ENCODE measurements around the gene RXFP3. TPM values are rescaled to one million over a fixed set of nuclear protein-coding genes. Genes with fewer than 3 reads are reported as not detected.

RXFP3 gene
- total RNA-seq, 2 experiments from 2014 or later = not detected

DNA sequence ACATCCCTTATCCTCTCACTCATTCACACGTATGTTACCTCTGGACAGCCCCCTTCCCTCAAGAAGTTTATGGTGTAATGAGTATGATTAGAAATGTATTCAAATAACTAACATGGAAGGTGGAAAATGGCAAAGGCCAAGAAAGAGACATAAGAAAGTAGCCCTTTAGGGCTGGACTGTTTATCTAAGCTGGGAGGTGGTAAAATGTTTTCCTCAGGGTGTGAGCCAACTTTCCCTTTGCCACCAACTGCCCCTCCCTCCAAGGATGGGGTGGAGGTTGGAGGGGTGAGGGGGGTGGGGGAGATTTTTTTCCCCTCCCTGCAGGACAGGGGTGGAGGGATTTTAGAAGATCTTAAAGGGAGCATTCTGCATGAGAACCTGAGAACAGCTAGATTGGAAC, 40.1 kb downstream of the RXFP3 start:
- Mint-ChIP-seq H3K4me1 (peaks cover 9% of the 10 kb centered on the region), H3K4me3 (no peak overlapping the region), H3K36me3 (no peaks in the 10 kb centered on the region), H3K9me3 (ENCODE audit: low read depth) (no peaks in the 10 kb centered on the region), H3K27me3 (peaks cover 8% of the 10 kb centered on the region), H3K27ac (no peak overlapping the region)
- CTCF ChIA-PET = interaction anchor here (0.7 kb wide), 1 partner anchor 20 kb away, joined by 3 read pairs; no protein-coding TSS in a partner anchor
- ATAC-seq (no peak), DNase-seq (no peak)

DNA sequence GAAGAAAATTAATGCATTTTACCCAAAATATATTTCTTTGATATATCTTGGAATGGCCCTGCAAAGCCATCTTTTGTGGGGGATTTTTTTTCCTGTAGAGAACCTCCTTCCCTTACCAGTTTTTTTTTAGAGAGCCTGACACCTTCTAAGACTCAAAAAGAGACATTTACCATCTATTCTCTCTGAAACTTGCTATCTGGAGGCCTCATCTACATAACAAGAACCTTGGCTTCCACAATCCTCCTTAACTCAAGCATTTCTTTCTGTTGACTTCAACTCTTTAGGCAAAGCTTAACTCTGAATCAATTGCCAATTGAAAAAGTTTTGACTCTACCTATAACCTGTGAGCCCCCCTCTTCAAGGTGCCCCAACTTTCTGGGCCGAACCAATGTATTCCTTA, 42.1 kb downstream of the RXFP3 start:
- Mint-ChIP-seq H3K27ac (no peak overlapping the region), H3K27me3 (peaks cover 8% of the 10 kb centered on the region), H3K4me1 (peaks cover 3% of the 10 kb centered on the region), H3K9me3 (ENCODE audit: low read depth) (no peaks in the 10 kb centered on the region), H3K36me3 (no peaks in the 10 kb centered on the region), H3K4me3 (no peak overlapping the region)
- CTCF ChIA-PET = no interaction called here
- no peak for ATAC-seq
- no peak for DNase-seq

DNA sequence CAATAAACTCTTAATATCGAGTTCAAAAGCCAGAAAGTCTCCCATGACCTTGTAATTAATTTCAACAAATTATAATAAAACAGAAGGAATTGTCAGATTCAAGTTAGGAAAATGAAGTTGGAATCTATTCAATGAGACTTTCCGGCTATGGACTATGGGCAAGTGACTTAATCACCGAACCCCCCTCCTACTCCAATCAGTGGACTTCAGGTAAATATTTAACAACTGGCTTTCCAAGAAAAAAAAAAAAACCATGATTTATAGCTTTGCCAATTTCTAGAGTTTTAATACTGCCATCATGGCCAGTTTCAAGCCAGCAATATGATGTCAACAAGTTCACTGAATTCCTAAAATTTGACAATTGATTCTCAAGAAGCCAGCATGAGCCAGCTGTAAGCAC, 43.8 kb downstream of the RXFP3 start:
- DNase-seq (no peak), ATAC-seq (no peak)
- no peaks in the 10 kb centered on the region for H3K4me1 Mint-ChIP-seq
- no peaks in the 10 kb centered on the region for H3K9me3 Mint-ChIP-seq (ENCODE audit: low read depth)
- CTCF ChIA-PET = interaction anchor here (1.6 kb wide), 1 partner anchor 10 kb away, joined by 4 read pairs; no protein-coding TSS in a partner anchor
- peaks cover 5% of the 10 kb centered on the region for H3K27me3 Mint-ChIP-seq
- H3K36me3 Mint-ChIP-seq = no peaks in the 10 kb centered on the region
- no peak overlapping the region for H3K27ac Mint-ChIP-seq
- no peak overlapping the region for H3K4me3 Mint-ChIP-seq

DNA sequence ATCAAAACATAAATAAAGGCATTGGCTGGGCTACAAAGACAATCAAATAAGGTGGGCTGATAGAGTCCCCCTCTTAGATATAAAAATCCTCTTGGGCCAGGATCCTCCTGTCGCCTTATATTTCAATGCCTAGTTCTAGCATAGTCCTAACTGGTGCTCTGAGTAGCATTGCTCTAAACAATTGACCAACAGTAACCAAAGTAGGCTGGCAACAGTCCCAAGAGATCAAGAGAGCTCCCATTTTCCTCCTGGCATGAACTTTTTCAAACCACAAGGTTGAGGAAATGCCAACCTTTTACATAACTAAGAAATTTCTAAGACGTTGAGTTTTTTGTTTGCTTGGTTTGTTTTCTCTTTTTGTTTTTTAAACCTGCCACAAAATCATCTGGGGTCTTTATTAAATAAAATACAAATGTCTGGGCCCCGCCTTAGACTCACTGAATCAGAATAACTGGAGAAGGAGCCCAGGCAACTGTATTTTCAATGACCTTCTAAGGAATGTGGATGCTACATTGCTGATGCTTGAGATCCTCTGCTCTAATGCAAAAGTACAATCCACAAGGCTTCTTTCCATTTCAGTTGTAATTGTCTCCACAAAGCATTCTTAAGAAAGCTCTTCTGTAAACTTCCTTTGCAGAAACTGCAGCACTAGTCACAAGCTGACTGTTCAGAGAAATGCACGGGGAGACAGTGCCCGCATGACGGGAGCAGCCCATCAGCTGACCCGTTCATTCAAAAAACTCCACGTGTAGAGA, 45.4 kb downstream of the RXFP3 start:
- ATAC-seq (no peak), DNase-seq (no peak)
- CTCF ChIA-PET = interaction anchor here (1.6 kb wide), 1 partner anchor 11 kb away, joined by 4 read pairs; no protein-coding TSS in a partner anchor
- H3K4me3 Mint-ChIP-seq = no peak overlapping the region
- no peaks in the 10 kb centered on the region for H3K9me3 Mint-ChIP-seq (ENCODE audit: low read depth)
- H3K27ac Mint-ChIP-seq = no peak overlapping the region
- H3K4me1 Mint-ChIP-seq = no peaks in the 10 kb centered on the region
- H3K27me3 Mint-ChIP-seq = no peaks in the 10 kb centered on the region
- H3K36me3 Mint-ChIP-seq = no peaks in the 10 kb centered on the region

DNA sequence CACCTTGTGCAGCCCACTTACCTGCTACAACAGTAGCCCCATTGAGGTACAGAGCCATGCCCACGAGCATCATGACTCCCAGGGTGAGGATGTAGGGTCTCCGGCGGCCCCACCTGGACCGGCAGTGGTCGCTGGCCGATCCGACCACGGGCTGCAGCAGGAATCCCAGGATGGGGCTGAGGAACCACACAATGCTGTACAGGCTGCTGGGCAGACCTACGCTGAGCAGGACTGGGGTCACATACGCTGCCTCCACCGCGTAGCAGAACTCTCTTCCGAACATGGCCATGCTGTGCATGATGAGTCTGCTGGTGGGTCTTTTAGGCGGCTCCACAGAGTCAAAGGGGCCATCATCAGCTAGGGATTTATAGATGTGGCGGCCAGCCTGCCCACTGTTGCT, 48.0 kb downstream of the RXFP3 start:
- CTCF ChIA-PET = interaction anchor here (0.7 kb wide), 1 partner anchor 13 kb away, joined by 3 read pairs; no protein-coding TSS in a partner anchor
- H3K27me3 Mint-ChIP-seq = no peaks in the 10 kb centered on the region
- no peak overlapping the region for H3K4me3 Mint-ChIP-seq

DNA sequence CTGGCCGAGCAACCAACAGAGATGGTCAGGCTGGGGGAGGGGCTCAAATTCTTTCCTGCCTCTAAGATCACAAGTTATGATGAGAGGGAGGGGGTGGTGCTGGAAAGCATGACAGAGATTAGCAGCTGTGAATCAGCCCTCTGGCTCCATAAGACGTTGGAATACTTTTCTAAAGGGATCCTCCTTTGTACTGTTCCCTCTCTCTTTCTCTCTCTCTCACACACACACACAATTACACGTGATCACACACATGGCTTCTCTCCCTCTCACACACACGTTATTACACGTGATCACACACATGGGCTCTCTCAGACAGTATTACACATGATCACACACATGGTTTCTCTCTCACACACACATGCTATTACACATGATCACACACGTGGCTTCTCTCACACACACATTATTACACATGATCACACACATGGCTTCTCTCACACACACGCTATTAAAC, 48.5 kb downstream of the RXFP3 start, which contains the start of gene SLC45A2:
Gene SLC45A2 (minus strand): TSS at position 23 of the 454 bp plus-strand sequence. CDS start 110 bp downstream, outside the sequence.
- Mint-ChIP-seq H3K9me3 (ENCODE audit: low read depth) (peaks cover 3% of the 10 kb centered on the region), H3K27me3 (no peaks in the 10 kb centered on the region), H3K27ac (no peak within 1 kb of the TSS), H3K4me3 (no peak within 1 kb of the TSS), H3K4me1 (no peaks in the 10 kb centered on the region), H3K36me3 (peaks cover 22% of the 10 kb centered on the region)
- ATAC-seq (no peak), DNase-seq (no peak)
- CTCF ChIA-PET = no interaction called here

More for the DNA sequence above, 48.0 kb downstream of the RXFP3 start:
- Mint-ChIP-seq H3K27ac (no peak overlapping the region), H3K36me3 (peaks cover 19% of the 10 kb centered on the region), H3K4me1 (no peaks in the 10 kb centered on the region), H3K9me3 (ENCODE audit: low read depth) (peaks cover 3% of the 10 kb centered on the region)
- ATAC-seq = no peak
- no peak for DNase-seq

DNA sequence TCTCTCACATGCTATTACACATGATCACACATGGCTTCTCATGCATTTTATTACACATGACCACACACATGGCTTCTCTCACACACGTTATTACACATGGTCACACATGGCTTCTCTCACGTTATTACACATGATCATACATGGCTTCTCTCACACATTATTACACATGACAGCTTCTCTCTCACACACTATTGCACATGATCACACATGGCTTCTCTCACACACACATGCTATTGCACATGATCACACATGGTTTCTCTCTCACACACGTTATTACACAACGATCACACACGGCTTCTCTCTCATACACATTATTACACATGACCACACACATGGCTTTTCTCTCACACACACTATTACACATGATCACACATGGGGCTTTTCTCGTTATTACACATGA, 49.3 kb downstream of the RXFP3 start:
- Mint-ChIP-seq H3K4me3 (no peak overlapping the region), H3K4me1 (no peaks in the 10 kb centered on the region), H3K9me3 (ENCODE audit: low read depth) (peaks cover 3% of the 10 kb centered on the region), H3K27me3 (no peaks in the 10 kb centered on the region), H3K27ac (no peak overlapping the region), H3K36me3 (peaks cover 22% of the 10 kb centered on the region)
- CTCF ChIA-PET = no interaction called here
- no peak for ATAC-seq
- no peak for DNase-seq

Other genes starting within 250 kb of the RXFP3 start
- not detected for gene ADAMTS12, start 44.4 kb upstream of the RXFP3 start, total RNA-seq
- gene SLC45A2, start 48.3 kb downstream of the RXFP3 start, total RNA-seq = under 1 TPM in 1 of 2 experiments, not detected in 1; 0.21 TPM
- 1 to 10 TPM; 6.6 to 9.5 TPM for gene AMACR, start 71.7 kb downstream of the RXFP3 start, total RNA-seq
- 1 to 10 TPM; 2.7 to 3.8 TPM for gene C1QTNF3, start 106.8 kb downstream of the RXFP3 start, total RNA-seq